Upper lobe of right lung (tissue), 1 donor: ENCODE data around the gene TCP11X1. TPM values are rescaled to one million over a fixed set of nuclear protein-coding genes. Genes with fewer than 3 reads are reported as not detected.
A peak's percentile ranks its signal among the peaks of the same experiment; 100 is the strongest.
"Not testable (repeated sequence)": the region's sequence is repeated elsewhere in the genome, so short reads cannot be mapped to it uniquely, and the experiment has no call there.

Experiments
- ATAC-seq: fragments of 200-7000 bp; cut with Tn5 transposase; one replicate; pipeline ENCODE4 v1.9.1; 2020; ENCODE audit warnings: mild to moderate bottlenecking, moderate library complexity
- DNase-seq: peaks from one replicate; pipeline ENCODE4 v3.0.0-alpha.2; 2020
- H3K27ac ChIP-seq: fragments of 200-600 bp; one replicate; pipeline ENCODE4 v1.8.0; 2022
- H3K27me3 ChIP-seq: fragments of 200-600 bp; one replicate; pipeline ENCODE4 v1.8.0; 2022; ENCODE audit warnings: mild to moderate bottlenecking
- H3K36me3 ChIP-seq: fragments of 200-600 bp; one replicate; pipeline ENCODE4 v1.8.0; 2022
- H3K4me1 ChIP-seq: fragments of 200-600 bp; one replicate; pipeline ENCODE4 v1.8.0; 2022
- H3K4me3 ChIP-seq: fragments of 200-600 bp; one replicate; pipeline ENCODE4 v1.8.0; 2022; ENCODE audit warnings: mild to moderate bottlenecking
- H3K9me3 ChIP-seq: fragments of 200-600 bp; one replicate; pipeline ENCODE4 v1.8.0; 2022
- intact Hi-C: fragments of 100-400 bp; cut with DNase I; formaldehyde crosslinking; loops from one replicate; pipeline ENCODE4 v1.11.0; 2022
- long read RNA-seq: library from polyadenylated mRNA; unstranded; transcript quantifications from one replicate; pipeline ENCODE4 v2.0.0, GENCODE V29; 2021
- total RNA-seq: library from RNA; stranded (reverse); fragmentation: NEBNext Ultra II Directional; extraction: Animal tissue kit (Norgen Biotek cat#: 25700); gene quantifications from one replicate; pipeline ENCODE4 v1.2.1, GENCODE V29; 2021
- TF ChIP-seq, protein P1 (sequence below): fragments of 200-600 bp; IDR thresholded peaks from one replicate; pipeline ENCODE4 v1.8.0; 2022; ENCODE audit warnings: antibody characterized with exemption
- donor health status: DM: no; HTN: yes; CAD: no; lungs with severe emphysema.

TCP11X1 gene
- total RNA-seq: not detected
- long read RNA-seq: 0 reads

DNA sequence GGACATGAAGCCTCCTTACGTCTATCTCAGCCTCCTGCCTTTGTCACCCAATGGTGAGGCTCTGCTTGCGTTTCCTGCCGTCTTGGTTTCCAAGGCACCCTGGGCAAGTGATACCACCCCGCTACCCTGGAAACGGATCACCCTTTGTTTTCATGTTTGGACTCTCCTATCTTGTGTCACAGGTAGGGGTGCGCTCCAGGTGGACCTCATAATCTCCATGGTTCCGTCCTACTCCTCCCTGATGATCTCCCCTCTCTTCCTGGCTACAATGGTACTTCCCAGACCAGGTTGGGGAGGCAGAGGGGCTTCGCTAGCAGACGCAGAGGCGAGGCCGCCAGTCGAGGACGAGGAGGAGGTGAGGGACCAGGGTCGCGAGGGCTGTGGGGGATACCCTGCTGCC, at the start of gene TCP11X1:
TSS of gene TCP11X1 (plus strand) at position 316 of the 400 bp plus-strand sequence.
- DNase-seq, H3K4me1 ChIP-seq, H3K36me3 ChIP-seq, H3K27ac ChIP-seq, H3K9me3 ChIP-seq, H3K27me3 ChIP-seq, intact Hi-C loops, H3K4me3 ChIP-seq, ATAC-seq: not testable (repeated sequence)

DNA sequence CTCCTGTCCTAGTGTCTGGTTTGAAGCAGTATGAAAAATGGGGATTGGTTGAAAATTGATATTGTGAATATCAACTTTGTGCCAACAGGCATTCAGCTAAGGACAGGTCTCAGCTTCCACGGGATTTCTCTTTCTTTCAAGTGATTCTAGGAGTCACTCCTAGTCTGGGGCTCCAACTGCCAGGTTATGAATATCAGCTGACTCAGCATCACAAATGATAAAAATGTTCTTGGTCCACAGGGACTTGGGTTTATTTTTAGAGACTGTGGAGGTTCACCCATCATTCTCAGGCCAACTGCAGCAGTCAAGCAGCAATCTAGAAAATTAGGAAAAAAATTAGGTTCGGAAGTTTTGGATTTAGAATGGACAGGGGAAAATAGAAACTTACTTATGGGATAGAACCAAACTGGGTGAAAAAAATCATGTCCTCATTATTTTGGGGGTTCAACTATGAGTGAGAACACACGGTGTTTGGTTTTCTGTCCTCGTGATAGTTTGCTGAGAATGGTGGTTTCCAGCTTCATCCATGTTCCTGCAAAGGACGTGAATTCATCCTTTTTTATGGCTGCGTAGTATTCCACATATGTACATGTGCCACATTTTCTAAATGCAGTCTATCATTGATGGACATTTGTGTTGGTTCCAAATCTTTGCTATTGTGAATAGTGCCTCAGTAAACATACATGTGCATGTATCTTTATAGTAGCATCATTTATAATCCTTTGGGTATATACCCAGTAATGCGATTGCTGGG, 29.0 kb upstream of the TCP11X1 start:
- no peaks in the 10 kb centered on the region for H3K36me3 ChIP-seq
- H3K9me3 ChIP-seq: no peaks in the 10 kb centered on the region
- no peak overlapping the region for H3K4me3 ChIP-seq
- no peak overlapping the region for H3K27ac ChIP-seq
- ATAC-seq: no peak
- TF ChIP-seq, protein P1, sequence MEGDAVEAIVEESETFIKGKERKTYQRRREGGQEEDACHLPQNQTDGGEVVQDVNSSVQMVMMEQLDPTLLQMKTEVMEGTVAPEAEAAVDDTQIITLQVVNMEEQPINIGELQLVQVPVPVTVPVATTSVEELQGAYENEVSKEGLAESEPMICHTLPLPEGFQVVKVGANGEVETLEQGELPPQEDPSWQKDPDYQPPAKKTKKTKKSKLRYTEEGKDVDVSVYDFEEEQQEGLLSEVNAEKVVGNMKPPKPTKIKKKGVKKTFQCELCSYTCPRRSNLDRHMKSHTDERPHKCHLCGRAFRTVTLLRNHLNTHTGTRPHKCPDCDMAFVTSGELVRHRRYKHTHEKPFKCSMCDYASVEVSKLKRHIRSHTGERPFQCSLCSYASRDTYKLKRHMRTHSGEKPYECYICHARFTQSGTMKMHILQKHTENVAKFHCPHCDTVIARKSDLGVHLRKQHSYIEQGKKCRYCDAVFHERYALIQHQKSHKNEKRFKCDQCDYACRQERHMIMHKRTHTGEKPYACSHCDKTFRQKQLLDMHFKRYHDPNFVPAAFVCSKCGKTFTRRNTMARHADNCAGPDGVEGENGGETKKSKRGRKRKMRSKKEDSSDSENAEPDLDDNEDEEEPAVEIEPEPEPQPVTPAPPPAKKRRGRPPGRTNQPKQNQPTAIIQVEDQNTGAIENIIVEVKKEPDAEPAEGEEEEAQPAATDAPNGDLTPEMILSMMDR: no peak
- H3K4me1 ChIP-seq: no peaks in the 10 kb centered on the region
- no peak for DNase-seq
- intact Hi-C loops: no loop called here
- no peaks in the 10 kb centered on the region for H3K27me3 ChIP-seq

DNA sequence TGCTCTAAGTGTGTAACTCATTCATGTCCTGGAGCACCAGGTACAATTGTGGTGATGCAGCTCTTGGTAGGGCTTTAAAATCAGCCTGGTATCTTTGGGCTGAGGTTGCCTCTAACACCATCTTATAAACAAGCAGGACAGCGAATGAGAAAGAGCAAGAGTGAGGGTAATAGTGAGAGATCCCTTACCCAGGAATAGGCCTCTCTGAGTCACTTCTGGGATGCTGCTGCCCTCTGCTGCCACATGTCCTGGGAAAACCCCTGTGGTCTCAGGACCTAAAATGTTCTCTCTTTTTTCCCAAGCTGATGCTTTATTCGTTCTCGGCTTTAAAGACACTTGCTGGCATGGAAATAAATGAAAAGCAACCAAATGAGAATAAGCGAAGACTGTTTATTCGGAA, 7.2 kb upstream of the TCP11X1 start:
- H3K4me1 ChIP-seq, intact Hi-C loops, H3K4me3 ChIP-seq, H3K9me3 ChIP-seq, DNase-seq, H3K36me3 ChIP-seq, H3K27ac ChIP-seq, ATAC-seq, H3K27me3 ChIP-seq: not testable (repeated sequence)

DNA sequence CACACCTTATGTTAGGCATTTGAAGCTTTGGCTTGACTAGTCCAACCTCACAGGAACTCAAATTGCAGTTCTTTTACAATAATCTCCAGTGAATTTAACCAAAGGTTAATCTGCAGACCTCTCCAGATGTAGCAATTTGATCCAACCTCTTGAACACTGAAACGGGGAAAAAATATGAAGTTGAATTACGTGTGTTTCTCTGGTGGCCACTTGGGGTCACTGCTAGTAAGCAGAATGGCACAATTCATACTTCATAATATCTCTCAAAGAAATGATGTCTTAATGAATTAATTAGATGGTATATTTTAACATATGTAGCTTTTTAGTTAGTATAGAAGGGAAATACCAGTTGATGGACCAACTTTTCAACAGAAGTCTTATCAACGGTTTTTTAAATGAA, 1.4 kb downstream of the TCP11X1 start:
- H3K36me3 ChIP-seq, H3K27me3 ChIP-seq, ATAC-seq, intact Hi-C loops, H3K4me3 ChIP-seq, H3K9me3 ChIP-seq, DNase-seq, H3K4me1 ChIP-seq, H3K27ac ChIP-seq: not testable (repeated sequence)

DNA sequence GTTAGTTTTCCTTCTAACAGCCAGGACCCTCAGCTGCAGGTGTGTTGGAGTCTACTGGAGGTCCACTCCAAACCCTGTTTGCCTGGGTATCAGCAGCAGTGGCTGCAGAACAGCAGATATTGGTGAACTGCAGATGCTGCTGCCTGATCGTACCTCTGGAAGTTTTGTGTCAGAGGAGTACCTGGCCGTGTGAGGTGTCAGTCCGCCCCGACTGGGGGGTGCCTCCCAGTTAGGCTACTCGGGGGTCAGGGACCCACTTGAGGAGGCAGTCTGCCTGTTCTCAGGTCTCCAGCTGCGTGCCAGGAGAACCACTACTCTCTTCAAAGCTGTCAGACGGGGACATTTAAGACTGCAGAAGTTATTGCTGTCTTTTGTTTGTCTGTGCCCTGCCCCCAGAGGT, 20.6 kb downstream of the TCP11X1 start:
- ATAC-seq, H3K27me3 ChIP-seq, H3K4me3 ChIP-seq, H3K27ac ChIP-seq, intact Hi-C loops, H3K4me1 ChIP-seq, H3K36me3 ChIP-seq, H3K9me3 ChIP-seq: not testable (repeated sequence)
- DNase-seq: peak; percentile 17

DNA sequence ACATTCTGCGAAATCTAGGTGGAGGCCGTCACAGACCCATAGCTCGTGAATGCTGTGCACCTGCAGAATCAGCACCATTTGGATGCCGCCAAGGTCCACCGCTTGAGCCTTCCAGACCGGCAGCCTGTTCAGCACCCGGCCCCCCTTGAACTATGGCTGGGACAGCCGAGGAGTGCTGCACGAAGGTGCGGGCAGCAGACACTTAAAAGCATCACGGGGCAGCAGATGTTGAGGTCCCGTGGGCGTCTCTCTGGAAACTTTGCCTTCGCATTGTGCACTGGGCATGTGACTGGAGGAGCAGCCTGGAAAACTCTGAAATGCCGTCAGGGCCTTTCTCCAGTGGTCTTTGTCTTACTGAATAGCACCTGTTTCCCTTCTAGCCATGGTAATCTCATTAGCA, 25.2 kb downstream of the TCP11X1 start:
- H3K4me1 ChIP-seq, H3K4me3 ChIP-seq, H3K36me3 ChIP-seq, intact Hi-C loops, H3K9me3 ChIP-seq, ATAC-seq, H3K27me3 ChIP-seq, H3K27ac ChIP-seq: not testable (repeated sequence)
- DNase-seq: peak; percentile 7

DNA sequence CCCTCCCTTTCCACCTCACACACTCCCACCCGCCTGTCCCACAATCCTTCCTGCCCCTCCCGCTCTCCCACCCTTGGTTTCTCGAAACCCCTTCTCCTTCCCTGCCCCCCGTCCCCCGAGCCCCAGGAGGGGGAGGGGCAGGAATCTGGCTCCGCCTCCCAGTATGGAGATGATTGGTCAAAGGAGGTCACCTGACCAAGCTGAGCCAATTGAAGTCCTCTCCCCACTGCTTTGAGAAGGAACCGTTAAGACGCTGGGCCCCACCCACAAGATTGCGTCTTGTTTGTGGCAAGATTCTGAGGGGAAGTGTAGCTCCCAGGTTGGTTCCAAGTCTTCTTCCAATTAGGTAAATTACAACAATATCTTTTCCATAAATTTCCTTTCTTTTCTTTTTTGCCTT, 31.8 kb downstream of the TCP11X1 start, which contains the start of gene NXF2:
TSS of gene NXF2 (plus strand) at position 275 of the 400 bp plus-strand sequence. CDS start 59,912 bp downstream, outside the sequence.
- H3K9me3 ChIP-seq: not testable (repeated sequence)

DNA sequence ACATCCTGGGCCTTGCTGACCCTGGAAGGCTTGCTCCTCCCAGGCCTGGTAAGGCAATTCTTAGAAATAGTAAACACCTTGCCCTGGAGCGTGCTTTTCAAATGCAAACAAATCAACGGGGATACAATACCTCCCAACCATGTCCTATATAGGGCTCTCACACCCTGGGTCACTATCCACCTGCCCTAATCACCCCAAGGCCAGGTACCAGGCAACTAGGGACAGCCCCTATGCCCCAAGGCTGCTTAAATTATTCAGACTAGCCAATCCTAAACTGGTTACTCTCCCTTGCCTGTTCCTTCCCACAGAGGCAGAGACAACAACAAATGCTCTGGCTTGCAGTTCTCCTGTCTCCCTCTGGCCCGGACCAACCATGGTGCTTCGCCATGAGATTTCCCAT, 57.1 kb downstream of the TCP11X1 start:
- H3K36me3 ChIP-seq, intact Hi-C loops, H3K27me3 ChIP-seq, H3K4me3 ChIP-seq, H3K4me1 ChIP-seq, H3K27ac ChIP-seq, DNase-seq, ATAC-seq, H3K9me3 ChIP-seq: not testable (repeated sequence)

More for the DNA sequence above, 31.8 kb downstream of the TCP11X1 start, which contains the start of gene NXF2:
- H3K27ac ChIP-seq, H3K4me3 ChIP-seq, DNase-seq, ATAC-seq, H3K27me3 ChIP-seq, H3K36me3 ChIP-seq, H3K4me1 ChIP-seq, intact Hi-C loops: not testable (repeated sequence)

Other genes with a start within 250 kb of the TCP11X1 start
- 5.4 TPM for gene TCEAL2, start 89.6 kb upstream of the TCP11X1 start, total RNA-seq
- not detected for gene TCEAL6, start 72.8 kb upstream of the TCP11X1 start, total RNA-seq
- 5.8 TPM for gene BEX5, start 59.3 kb upstream of the TCP11X1 start, total RNA-seq
- not detected for gene NXF2, start 31.9 kb downstream of the TCP11X1 start, total RNA-seq
- gene NXF2B, start 224.7 kb downstream of the TCP11X1 start, total RNA-seq: not detected